Sigmoid colon (tissue), 3 donors: ENCODE results near the gene GTF2H2.
"Not testable (repeated sequence)": the region's sequence is repeated elsewhere in the genome, so short reads cannot be mapped to it uniquely, and the experiment has no call there.

ENCODE experiments used
- POLR2A ChIP-seq, 2 donors: fragments of 450-650 bp; IDR thresholded peaks; one replicate each; pipeline ENCODE4 v1.6.1; 2016; ENCODE audit warnings: antibody characterized with exemption in 2 of 2, mild to moderate bottlenecking in 2 of 2, moderate library complexity in 2 of 2
- TF ChIP-seq, protein P1 (sequence below), 4 experiments: fragments of 450-650 bp in 3 of 4; fragments of 200-600 bp in 1 of 4; IDR thresholded peaks; one replicate each; pipeline ENCODE4 v1.5.1; 2016 to 2019; ENCODE audit warnings: antibody characterized with exemption in 4 of 4, mild to moderate bottlenecking in 3 of 4, moderate library complexity in 2 of 4

DNA sequence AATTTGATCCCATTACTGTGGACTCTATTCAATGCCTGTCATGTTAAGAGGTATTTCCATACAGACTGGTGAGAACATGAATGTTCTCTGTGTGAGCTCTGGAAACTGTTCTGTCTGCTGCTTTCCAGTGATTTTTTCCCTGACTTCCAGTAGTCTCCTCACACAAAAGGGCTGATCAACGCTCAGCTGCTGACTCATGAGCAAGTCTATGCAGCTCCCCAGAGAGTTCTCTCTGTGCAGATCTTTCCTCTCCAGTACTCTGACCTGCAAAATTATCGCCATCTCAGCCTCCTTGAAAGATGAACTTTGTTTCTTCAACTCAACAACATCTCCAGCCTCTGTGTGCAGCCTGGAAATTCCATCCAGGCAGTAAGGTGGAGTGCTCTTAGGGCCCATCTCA is 23.3 kb downstream of the GTF2H2 start:
- TF ChIP-seq, protein P1, sequence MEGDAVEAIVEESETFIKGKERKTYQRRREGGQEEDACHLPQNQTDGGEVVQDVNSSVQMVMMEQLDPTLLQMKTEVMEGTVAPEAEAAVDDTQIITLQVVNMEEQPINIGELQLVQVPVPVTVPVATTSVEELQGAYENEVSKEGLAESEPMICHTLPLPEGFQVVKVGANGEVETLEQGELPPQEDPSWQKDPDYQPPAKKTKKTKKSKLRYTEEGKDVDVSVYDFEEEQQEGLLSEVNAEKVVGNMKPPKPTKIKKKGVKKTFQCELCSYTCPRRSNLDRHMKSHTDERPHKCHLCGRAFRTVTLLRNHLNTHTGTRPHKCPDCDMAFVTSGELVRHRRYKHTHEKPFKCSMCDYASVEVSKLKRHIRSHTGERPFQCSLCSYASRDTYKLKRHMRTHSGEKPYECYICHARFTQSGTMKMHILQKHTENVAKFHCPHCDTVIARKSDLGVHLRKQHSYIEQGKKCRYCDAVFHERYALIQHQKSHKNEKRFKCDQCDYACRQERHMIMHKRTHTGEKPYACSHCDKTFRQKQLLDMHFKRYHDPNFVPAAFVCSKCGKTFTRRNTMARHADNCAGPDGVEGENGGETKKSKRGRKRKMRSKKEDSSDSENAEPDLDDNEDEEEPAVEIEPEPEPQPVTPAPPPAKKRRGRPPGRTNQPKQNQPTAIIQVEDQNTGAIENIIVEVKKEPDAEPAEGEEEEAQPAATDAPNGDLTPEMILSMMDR (IDR thresholded peaks at IDR 0.05), result not testable (repeated sequence)
- not testable (repeated sequence) for TF ChIP-seq POLR2A (IDR thresholded peaks at IDR 0.05)
